Stimulated activated CD4-positive, alpha-beta T cell treated with anti-CD3 and anti-CD28 coated beads, Interleukin-1b, Interleukin-23, amount 100 ng/mL, for 1 hour (primary cell): ENCODE data around the gene ST3GAL3.

Source experiments
- DNase-seq, 2 donors: peaks; one replicate each; pipeline ENCODE4 v3.0.0-alpha.2; 2020; ENCODE audit warnings: low read depth in 2 of 2

The ST3GAL3 gene

DNA sequence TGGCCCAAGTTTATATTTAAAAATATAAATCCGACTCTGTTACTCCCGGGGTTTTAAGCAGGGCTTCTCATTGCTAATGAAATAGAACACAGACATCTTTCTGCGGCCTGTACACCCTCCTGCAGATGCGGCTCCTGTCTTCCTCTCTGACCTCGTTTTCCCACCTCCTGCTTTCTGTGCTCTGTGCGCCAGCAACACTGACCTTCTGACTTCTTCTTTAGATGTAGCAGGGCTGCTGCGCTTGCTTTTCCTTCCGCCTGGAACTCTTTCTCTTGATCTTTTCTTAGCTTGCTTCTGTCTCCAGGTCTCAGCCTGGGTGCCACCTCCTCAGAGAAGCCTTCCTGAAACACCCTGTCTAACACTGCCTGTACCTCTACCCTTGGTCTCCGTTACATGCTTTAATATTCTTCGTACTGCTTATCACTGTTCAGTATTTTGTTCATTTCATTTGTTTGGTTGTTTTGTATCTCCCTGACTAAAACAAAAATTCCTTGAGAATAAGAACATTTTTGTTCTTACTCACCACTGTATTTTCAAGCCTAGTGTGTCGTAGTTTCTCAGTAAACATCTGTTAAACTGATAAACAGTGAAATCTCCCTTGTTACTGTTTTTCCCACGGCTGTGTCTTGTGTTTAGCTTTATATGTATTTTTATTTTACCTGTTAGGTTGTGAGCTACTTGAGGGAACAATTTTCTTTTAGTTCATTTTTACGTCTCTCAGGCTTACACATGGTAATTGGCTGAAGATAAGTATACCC is 79.0 kb downstream of the ST3GAL3 start:
- no peak for DNase-seq

DNA sequence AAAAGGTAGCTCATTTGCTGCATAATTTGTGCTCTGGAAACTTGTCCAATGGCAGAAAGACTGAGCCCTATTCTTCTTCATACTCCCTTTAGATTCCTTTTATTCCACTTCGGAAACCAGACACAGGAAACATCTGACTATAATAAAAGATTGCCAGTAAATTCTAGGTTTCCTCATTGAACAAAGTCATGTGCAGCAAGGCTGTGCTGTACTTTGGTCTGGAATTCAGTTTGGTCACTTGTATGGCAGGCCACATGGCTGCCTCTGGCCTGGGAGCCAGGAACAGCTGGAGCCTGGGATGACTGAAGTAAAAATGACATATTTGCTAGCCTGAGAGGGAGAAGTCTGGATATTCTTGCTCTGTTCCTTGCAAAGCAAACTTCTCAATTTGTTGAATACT is 79.6 kb downstream of the ST3GAL3 start:
- DNase-seq, result no peak

DNA sequence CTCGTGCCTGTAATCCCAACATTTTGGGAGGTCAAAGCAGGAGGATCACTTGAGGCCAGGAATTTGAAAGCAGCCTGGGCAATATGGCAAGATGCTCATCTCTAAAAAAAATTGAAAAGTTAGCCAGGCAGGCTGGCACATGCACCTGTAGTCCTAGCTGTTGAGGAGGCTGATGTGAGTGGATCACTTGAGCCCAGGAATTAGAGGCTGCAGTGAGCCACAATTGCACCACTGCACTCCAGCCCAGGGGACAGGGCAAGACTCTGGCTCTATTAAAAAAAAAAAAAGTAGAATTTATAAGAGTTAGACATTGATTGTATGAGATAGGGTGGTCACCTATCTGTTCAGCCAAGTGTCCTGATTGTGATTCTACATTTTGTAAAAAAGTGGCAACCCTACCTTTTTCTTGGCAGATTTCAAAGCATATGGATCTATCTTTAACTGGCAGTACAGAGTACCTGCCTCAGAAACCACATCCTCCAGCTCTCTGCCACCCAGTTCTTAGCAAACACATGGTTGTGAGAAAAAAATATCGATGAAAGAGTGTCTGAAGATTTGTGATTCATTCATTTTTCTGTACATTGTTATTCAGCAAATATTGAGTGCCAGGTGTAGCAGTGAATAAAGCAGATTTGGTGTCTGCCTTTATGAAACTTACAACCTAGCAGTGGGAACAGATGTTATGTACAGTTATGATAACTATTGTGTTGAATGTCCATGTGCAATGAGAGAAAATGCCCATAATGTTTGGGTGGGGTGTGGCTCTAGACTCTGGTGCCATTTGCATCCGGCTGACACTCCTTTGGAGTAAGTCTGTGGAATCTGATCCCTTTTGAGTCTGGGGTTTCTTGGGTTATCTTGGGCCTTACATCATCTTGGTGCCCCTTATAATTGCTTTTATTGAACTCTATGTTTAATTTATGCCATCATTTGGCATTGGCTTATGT is 82.5 kb downstream of the ST3GAL3 start:
- no peak for DNase-seq

DNA sequence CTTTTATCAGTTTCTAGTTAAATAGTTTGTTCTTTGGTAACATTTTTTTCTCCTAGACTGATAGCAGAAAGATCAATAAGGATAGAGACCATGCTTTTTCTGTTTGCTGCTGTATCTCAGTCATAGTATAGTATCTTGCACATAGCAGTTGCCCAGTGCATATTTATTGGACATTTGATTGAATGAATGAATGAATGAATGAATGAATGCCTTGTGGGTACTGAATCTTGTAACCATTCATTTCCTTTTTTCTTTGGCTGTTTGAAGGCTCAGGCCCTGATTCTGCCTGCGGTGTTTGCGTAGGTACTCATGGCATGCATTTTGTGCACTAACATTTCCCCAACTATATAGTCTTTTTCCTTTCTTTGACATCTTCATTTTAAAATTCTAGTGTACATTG is 83.9 kb downstream of the ST3GAL3 start:
- DNase-seq, result no peak

DNA sequence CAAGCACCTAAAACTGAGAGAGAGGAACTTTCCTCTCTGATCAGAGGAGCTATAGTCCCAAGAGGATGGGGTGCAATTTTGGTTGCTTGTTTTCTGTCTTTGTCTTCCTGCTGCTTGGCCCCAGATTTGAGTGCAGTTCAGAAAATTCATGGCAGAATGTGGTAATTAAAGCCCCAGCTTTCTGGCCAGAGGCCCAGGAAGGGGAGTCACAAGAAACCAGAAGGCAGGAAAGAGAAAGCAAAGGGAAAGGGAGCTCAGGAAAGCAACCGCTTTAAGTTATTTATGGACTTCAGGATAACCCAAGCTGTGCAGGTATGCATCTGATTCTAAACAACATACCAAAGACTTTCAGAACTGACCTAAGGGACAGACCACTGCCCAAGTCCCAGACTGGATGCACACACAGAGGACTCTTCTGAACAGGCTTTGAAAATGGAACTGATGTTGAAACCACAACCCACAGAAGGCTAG is 88.8 kb downstream of the ST3GAL3 start:
- no peak for DNase-seq

DNA sequence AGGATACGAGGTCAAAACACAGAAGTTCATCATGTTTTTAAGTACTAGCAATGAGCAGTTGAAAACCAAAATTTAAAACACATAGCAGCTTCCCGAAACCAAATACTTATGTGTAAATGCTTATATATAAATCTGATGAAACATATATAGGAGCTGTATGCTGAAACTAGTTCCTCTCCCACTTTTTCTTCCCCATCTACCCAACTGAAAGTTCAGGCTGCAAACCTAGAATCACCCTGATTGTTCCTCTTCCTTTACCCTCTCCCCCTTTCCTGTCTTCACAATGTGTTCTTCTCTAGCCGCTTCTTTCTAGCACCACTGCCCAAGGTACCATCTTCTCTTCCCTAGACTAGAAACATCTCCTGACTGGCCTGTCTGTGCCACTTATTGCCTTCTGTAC is 90.6 kb downstream of the ST3GAL3 start:
- no peak for DNase-seq

DNA sequence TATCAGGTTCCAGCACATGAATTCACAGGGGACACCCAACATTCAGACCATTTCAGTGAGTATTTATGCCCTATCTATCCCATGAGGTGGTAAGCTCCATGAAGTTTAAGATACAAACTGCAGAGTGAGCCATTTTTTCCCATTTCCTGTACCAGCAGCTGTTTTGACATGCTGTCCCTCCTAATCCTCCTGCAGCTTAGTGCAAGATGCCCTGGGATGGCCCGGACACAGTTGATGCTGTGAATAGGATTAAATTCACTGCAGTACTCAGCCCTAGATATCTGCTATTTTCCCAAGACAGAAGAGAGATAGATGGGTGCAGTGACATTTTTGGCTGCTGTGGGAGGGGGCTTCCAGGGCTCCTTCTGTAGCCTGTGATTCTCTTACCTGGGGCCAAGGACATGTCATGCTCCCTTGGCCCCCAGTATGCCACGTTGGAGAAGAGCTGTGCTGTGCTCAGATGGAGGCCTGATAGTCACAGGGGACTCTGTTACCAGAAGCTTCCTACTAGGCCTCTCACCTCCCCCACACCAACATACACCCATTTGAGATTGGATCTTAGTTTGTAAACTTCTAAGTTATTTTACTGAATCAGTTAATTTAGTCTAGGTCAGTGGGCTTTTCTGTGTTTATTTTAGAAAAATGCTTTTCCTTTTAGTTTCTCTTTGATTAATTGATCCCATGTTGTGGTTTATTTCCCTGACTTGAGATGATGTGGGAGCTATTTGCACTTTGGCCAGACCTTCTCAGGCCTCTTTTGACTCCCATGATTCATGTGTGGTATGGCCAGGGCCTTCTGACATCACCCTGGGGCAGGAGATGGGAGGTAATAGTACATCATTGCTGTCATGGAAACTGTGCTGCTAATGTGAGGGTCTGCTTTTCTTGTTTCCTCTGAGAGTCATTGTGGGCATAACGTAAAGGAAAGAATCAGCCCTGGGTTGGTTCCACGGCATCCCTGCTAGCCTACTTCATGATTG is 92.6 kb downstream of the ST3GAL3 start:
- no peak for DNase-seq

DNA sequence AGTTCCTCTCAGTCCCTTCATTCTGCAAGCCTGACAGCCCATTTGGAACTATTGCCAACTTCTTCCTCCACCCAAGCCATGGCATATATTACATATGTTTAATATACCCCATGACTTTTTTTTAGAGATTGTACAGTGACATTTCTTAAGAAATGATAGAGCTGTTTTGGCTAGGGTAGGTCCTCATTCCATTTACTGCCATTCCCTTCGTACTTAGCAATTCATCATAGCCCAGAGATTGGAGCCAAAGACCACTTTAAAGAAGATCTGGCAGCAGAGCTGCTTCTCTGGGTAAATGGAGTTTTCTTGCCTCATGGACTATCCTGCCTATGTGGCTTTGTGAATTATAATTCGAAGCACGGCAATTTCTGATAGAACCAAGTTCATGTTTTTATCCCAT is 93.4 kb downstream of the ST3GAL3 start:
- DNase-seq, result no peak

DNA sequence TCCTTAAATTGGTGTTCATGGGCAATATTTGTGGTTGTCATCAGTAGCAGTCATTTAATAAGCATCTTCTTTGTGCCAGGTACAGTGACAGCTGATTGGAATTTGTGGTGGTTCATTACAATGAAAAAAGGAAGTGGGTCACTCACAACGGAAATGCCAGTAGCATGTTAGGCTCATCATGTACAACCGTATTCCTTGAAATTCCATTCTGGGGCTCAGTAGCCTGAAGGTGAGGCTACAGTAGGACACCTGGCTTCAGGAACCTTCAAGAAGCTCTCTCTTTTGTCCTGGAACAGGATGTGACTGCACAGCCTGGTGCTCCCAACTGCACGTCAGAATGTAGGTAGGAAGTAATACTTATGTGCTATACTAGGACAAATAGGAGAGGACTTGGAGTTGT is 93.9 kb downstream of the ST3GAL3 start:
- no peak for DNase-seq

DNA sequence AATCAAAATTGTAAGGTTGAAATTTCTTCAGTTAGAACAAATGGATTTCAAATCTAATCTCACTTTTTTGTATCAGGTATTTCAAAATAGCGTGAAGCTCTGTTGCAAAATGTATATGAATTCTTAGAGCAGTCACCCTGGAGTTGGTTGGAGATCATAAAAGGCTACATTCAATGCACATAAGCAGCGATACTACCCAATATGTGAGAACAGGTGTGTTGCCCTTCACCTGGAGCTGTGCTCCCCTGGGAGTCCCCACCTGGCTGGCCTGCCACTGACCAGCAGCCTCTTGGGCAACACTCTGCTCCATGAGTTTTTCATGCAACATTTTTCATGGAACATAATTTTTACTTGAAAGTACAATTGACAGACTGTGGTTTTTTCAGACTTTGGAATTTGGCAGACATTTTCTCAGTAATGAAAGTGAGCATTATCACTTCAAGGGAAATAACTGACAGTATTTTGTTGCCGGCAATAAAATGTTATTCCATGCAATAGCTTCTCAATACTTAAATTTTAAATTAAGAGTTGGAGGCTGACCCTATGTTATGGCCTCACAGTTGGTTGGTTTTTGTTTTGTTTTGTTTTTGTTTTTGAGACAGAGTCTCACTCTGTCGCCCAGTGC is 95.1 kb downstream of the ST3GAL3 start:
- DNase-seq, result no peak

DNA sequence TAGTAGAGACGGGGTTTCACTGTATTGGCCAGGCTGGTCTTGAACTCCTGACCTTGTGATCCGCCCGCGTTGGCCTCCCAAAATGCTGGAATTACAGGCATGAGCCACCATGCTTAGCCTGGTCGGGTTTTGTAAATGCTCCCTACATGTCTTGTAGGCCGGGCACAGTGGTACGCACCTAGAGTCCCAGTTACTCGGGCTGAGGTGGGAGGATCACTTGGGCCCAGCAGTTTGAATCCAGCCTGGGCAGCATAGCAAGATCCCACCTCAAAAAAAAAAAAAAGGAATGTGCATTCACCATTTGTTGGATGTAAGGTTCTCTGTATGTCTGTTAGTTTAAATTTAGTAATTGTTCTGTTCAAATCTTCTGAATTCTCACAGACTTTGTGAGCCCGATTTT is 95.8 kb downstream of the ST3GAL3 start:
- DNase-seq, result no peak

DNA sequence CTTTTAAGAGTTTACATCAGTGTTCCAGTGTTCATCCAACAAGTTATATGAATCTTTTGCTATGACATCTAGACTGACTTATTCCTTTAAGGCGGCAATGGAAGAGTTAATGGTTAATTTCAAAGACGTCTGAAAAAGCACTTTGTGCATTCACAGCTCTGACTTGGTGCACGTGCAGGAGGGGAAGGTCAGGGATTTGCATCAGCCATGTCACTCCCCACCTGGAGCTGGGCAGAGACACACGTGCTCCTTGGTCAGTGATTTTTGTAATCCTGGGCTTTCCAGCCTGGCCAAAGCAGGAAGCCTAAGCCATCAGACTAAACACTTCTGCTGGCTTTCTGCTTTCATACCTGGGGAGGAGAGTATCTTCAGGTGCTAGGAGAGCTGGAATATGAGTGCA is 96.3 kb downstream of the ST3GAL3 start:
- no peak for DNase-seq

DNA sequence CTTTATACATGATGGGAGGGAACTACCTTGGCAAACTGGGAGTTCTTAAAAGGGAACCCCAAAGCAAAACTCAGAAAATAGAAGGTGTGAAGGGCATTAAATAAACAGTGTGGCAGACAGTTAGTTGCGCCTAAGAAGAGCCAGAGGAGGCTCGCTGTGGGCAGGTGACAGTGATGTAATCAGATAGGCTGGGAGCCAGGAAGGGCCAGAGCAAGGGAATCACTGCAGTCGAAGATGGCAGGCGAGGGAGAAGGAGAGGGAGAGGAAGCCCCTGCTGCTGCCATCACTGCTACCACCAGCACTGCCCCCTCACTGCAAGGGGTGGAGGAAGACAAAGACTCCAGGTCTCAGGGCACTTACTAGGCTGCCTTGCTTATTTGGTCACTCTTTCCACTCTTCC is 97.2 kb downstream of the ST3GAL3 start:
- no peak for DNase-seq

DNA sequence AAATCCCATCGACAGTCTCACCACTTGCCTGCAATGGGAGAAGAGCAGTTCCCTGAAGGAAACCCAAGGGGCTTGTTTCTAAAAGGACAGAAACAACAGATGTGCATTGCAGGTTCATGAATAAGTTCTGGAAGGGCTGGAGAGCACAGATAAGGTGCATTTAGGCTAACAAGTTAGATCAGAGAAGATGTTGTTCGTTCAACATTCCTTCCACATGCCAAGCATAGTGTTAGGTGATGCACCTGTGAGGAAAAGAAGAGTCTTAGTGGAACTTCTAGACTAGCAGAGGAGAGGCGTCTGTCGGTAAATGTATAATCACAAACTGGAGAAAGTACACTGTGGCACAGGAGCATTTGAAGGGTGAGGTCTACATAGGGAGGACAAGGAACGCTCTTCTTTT is 98.0 kb downstream of the ST3GAL3 start:
- no peak for DNase-seq

DNA sequence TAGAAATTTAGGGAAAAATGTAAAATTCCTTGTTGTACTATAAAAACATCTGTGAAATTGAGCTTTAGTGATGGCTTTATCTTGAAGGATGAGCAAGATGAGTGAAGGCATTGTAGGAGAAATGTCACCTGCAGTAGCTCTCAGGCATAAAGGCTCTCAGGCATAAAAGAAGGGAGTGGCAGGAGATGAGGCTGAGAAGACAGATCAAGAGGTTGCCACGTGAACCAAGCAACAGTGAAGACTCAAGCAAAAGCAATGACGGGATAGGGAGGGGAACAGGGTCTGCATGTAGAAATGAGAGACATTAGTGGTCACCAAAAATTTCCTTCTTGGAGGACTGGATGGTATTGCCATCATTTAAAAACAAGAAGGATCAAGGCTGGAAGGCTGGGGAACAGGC is 98.8 kb downstream of the ST3GAL3 start:
- no peak for DNase-seq

DNA sequence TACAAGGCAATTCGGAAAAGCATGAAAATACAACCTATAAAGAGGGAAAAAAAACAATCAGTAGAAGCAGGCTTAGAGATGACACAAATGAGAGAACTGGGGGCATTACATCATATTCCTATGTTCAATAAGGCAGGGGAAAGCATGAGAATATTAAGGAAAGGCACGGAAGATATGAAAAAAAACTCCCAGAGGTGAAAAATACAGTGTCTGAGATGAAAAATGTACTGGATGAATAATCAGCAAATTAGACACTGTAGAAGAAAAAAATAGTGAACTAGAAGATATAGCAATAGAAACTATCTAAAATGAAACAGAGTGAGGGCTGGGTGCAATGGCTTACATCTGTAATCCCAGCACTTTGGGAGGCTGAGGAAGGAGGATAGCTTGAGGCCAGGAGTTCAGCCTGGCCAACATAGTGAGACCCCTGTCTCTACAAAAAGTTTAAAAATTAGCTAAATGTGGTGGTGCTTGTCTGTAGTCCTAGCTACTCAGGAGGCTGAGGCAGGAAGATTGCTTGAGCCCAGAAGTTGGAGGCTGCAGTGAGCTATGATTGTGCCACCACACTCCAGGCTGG is 101.8 kb downstream of the ST3GAL3 start:
- DNase-seq, result no peak

DNA sequence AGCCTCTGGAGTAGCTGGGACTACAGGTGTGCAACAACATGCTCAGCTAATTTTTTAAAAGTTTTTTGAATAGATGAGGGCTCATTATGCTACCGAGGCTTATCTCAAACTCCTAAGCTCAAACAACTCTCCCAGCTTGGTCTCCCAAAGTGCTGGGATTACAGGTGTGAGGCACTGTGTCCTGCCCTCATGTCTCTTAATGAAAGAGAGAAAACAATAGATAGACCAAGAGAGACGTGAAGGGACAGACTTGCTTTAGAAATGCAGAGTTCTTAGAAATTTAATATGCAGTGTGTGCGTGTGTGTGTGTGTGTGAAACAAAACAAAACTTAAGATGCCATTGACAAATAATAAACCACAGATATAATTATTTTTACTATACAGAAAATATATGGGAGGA is 105.2 kb downstream of the ST3GAL3 start:
- no peak for DNase-seq

DNA sequence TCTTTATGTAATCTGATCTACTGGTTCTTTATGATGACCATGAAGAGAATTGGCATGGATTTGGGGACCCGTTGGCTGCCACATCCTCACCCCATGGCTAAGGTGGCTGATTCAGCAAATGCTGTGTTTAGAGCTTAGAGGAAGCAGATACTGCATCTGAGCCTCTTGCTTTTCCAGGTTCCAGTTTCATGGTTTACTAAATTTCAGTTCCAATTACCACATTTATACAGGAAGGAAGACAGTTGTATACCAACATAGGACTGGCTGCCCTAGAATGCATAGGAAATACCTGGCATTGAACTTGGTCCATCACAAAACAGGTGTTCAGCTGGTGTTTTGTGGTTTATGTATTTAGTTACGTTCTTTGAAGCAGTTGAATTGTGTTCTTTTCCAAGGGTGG is 107.1 kb downstream of the ST3GAL3 start:
- no peak for DNase-seq

DNA sequence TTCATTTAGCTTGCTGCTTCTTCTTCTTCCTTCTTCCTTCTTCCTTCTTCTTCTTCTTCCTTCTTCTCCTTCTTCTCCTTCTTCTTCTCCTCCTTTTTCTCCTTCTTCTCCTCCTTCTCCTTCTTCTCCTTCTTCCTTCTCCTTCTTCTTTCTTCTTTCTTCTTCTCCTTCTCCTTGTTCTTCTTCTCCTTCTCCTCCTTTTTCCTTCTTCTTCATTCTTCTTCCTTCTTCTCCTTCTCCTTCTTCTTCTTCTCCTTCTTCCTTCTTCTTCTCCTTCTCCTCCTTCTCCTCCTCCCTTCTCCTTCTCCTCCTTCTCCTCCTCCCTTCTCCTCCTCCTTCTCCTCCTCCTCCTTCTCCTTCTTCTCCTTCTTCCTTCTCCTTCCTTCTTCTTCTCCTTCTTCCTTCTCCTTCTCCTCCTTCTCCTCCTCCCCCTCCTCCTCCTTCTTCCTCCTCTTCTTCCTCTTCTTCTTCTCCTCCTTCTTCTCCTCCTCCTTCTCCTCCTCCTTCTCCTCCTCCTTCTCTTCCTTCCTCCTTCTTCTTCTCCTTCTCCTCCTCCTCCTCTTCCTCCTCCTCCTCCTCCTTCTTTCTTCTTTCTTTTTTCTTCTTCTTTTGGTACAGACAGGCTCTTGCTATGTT is 110.1 kb downstream of the ST3GAL3 start:
- DNase-seq, result no peak

DNA sequence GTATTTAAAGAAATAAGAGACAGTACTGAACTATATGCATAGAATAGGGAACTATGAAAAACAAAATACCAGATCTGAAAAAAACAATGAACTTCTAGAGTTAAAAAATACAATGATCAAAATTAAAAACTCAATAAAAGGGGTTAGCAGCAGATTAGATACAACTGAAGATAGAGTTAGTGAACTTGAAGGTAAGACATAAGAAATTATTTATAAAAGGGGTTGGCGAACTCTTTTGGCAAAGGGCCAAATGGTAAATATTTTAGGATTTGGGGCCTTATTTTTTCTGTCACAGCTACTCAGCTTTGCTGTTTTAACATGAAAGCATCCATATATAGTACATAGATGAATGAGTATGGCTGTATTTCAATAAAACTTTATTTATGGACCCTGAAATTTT is 111.4 kb downstream of the ST3GAL3 start:
- DNase-seq, result no peak
